GM21529 (cell line): ENCODE data around the gene ATRIP.
"Not testable (repeated sequence)": the region's sequence is repeated elsewhere in the genome, so short reads cannot be mapped to it uniquely, and the experiment has no call there.

Experiments
- ATAC-seq: cut with Tn5 transposase; IDR thresholded peaks from one replicate; pipeline ENCODE4 v1.9.1; 2021; ENCODE audit not compliant: unreplicated experiment

The ATRIP gene

DNA sequence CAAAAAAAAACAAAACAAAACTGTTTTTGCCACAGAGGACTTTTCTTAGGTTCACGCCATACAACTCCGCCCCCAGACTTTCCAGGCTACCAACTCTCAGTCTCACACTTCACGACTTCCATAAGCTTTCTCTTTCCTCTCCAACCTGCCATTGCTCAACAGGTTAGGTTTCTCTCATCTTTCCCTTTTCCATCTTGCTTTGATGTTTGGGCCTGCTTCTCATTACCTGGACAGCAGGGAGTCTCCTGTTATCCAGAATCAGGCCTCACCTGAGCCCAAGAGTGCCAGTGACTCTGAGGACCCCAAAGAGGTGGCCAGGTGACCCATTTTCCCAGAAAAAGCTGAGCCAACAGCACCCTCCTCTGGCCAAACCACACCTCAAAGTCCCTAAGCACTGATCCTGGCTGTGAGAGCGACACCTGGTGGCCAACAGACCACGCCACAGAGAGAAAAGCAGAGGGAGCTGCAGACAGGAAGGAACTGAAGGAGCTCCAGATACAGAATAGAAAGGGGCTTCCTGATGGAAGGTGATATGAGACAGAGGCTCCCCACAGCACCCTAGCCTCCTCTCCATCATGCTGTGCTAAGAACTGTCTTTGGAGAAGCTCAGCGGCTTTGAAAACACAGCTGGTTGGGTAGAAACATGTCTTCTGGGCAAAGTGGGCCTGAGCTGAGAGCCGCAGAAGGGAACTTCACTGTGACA is 10.6 kb upstream of the ATRIP start:
- ATAC-seq: no peak

DNA sequence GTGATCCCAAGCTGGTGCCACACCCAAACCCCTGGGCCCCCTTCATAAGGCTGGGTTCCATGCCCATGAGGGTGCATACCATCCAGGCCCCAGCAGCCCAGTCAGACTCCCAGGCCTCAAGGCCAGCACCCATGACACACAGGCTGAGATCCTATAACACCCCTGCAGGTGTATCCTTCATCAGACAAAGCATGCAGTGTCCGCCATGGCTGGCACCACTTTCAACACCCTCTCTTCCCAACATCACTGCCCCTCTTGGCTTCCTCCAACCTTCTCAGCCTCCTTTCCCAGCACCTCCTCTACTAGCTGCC is 10.1 kb upstream of the ATRIP start:
- no peak for ATAC-seq

DNA sequence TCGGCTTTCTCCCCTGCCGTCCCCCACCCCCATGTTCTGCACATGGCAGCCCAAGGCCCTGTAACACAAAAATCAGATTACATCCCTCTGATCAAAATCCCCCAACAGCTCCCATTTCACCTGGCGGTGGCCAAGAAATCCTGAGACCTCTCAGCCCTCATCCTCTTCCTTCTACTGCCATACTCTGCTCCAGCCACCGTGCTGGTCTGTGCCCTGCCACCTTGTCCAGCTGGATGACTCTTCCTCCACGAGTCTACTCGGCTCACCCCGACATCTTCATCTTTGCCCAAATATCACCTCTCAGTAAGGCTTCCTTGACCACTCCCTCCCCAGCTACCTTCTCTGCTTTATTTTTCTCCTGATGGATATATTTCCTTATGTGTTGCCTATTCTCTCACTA is 9.7 kb upstream of the ATRIP start:
- ATAC-seq: no peak

DNA sequence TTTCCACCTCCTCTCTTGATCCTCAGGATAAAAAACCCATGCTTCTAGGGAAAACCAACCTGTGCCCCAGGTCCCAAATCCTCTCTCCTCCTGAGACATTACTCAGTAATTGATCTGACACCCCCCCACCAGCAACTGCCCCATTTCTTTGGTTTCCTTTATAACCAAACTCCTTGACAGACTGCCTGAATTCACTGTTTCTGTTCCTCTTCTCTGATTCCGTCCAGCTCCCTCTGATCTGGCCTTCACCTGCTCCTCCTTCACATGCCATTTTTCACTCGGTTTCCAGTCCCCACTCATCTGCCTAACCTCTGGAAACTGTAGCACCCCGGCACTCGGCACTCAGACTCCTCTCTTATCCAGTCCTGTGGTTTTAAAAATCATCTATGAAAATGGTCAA is 8.7 kb upstream of the ATRIP start:
- no peak for ATAC-seq

DNA sequence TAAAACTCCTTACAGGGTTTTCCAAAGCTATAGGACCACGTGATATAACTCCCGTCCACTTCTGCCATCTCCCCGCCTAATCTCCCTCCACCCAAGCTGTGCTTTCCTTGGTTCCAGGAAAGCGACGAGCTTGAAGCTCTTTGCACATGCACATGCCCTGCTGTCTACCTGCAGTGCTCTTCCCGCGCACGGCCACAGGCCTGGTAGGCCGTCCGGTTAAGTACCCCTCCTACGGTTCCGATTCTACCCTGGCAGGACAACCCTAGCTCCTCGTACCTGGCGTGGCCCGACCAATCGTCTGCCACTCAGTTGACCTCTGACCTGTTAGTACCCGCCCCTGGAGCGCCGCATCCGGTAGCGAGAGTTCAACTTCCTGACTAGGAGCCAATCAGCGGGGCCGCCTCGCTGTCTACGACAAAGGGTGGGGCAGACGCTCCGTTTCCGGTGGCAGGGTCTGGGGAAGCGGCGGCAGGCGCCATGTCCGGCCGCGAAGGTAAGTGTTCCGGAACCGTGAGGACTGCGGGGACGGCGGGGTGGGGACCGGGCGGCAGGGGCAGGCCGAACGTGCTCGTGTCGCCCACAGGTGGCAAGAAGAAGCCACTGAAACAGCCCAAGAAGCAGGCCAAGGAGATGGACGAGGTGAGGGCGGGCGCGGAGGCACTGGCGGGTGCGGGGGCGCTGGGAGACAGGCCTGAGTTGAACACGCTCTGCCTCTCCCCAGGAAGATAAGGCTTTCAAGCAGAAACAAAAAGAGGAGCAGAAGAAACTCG is 6.5 kb upstream of the ATRIP start, which contains the start of the genes CCDC51 and TMA7:
CCDC51 (minus strand) TSS at position 300 of the 770 bp plus-strand sequence. CDS start 4,991 bp downstream, outside the sequence.
TMA7 (plus strand) TSS at position 438 of the 770 bp plus-strand sequence; CDS start at position 478, 40 bp downstream.
- peak; percentile 94 for ATAC-seq

DNA sequence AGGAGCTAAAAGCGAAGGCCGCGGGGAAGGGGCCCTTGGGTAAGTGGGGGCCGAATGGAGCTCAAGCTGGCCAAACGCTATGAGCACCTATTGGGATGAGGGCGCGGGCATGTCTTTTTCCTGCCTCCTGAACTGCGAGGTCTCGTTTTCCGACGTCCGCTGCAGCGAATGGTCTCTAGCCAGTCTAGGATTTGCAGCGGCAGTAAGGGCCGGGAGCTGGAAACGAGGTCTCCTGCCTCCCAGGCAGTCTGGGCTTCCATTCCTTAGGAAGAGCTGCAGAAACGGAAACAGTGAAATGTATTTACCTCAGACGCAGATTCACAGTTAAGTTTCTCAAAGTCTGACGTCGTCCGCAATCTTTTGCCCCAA is 6.0 kb upstream of the ATRIP start:
- no peak for ATAC-seq

DNA sequence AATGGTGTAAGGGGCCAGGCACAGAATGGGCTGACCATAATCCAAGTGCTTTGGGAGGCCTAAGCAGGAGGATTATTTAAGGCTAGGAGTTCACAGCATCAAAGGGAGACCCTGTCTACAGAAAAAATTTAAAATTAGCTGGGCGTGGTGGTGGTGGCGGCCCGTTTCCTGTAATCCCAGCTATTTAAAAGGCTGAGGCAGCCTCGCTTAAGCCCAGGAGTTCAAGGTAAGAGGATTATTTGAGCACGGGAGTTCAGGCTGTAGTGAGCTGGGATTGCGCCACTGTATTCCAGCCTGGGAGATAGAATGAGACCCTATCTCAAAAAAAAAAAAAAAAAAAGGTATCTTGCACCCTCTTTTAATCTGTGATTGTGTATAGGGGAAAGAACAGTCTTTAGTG is 4.6 kb upstream of the ATRIP start:
- ATAC-seq: no peak

DNA sequence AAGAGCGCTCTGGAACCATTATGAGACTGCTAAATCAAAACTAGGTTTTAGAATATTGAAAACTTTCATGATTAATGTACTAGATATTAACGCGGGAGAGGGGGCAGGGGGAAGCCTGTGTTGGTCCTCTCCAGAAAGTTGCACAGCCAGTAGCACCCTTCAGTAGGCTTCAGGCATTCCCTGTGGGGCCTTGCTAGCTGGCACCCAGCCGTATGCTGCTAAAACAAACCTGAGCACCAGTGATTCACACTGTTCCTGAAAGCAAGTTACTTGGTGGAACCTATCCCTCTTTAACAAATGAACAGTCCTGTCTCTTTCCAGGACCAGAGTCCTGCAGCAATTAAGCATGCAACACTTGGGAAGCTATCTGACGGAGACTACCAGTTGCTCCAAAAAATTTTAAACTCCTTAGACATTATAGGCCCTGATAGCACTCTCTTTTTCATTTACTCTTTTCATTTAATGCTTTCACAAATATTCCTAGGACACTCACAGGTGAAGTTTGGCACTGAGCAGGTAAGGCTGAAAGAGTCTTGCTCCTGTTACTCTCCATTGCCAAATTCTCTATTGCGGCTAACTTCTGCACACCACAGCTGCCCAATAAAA is 1.2 kb upstream of the ATRIP start:
- no peak for ATAC-seq

DNA sequence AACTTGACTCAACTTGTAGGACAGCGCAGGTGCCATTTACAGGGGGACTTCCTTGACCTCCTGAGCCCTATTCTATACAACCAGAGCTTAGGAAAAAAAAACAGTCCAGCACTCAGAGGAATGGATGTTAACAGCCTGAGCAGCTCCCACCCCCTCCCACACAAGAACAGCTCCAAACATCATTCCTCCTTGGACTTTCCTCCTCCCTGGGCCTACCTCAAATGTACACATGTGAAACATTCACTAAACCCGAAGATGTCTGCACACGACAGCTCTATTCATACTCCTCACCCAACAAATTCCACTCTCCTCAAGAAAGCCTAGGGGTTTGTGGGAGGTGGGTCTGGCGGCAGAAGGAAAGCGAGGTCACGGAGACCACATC is 503 bp upstream of the ATRIP start:
- no peak for ATAC-seq

DNA sequence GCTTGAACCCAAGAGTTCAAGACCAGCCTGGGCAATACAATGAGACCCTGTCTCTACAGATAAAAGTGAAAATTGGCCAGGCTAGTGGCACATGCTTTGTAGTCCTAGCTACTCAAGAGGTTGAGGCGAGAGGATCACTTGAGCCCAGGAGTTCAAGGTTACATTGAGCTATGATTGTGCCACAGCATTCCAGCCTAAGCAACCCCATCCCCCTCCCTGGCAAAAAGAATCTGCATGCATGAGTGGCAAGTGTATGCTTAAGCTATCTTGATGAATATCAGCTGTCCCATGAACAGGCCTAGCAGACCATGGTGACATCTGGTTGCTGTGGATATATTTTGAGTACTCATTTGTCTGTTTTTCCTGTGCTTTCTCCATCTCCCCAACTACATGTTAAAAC is 4.7 kb downstream of the ATRIP start:
- ATAC-seq: no peak

DNA sequence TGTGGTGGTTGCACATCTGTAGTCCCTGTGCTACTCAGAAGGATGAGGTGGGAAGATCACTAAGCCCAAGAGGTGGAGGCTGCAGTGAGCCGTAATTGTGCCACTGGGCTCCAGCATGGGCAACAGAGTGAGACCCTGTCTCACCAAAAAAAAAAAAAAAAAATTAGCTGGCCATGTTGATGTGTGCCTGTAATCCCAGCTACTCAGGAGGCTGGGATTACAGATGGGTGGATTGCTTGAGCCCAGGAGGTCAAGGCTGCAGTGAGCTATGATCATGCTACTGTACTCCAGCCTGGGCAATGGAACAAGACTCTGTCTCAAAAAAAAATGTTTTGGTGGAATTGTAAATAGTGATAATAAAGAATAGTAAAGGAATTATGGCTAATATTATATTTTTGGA is 9.9 kb downstream of the ATRIP start:
- no peak for ATAC-seq

DNA sequence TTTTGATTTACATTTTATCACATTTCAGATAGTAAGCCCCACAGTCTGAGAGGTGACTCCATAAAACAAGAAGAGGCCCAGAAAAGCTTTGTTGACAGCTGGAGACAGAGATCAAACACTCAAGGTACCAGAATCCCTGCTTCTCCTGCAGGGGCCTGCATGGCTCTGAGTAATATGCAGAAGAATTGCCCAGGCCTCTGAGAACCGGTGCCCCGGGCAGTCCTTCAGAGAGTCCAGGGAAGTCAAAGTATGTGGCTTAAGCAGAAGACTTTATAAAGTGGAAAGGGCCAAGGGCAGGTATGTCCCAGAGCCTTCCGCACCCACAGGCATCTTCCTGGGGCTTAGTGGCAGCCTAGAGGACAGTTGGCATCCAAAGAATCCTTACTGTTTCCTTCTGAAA is 12.8 kb downstream of the ATRIP start:
- ATAC-seq: no peak

DNA sequence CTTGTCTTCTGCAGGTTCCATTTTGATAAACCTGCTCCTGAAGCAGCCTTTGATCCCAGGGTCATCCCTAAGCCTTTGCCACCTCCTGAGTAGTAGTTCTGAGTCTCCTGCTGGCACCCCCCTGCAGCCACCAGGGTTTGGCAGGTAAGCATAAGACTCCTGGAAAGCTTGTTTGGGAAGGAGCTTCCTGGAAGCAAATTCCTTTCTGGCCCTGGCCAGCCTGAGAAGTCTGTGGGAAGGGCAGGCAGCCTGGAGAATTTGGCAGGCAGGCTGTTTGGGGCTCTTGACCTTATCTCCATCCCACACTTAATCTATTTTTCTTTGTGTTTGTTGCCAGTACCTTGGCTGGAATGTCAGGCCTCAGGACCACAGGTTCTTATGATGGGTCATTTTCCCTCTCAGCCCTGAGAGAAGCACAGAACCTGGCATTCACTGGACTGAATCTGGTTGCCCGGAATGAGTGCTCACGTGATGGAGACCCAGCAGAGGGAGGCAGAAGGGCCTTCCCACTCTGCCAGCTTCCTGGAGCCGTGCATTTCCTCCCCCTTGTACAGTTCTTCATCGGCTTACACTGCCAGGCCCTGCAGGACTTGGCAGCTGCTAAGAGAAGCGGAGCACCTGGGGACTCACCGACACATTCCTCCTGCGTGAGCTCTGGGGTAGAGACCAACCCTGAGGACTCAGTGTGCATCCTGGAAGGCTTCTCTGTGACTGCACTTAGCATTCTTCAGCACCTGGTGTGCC is 13.4 kb downstream of the ATRIP start:
- no peak for ATAC-seq

DNA sequence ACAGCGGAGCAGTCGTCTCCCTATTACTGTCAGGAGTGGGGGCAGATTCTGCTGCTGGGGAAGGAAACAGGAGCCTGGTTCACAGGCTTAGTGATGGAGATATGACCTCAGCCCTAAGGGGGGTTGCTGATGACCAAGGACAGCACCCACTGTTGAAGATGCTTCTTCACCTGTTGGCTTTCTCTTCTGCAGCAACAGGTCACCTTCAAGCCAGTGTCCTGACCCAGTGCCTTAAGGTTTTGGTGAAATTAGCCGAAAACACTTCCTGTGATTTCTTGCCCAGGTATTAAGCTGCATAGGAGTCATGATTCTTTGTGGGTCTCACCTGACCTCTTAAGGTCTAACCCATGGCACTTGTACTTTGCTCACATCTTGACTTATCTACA is 14.0 kb downstream of the ATRIP start:
- no peak for ATAC-seq

DNA sequence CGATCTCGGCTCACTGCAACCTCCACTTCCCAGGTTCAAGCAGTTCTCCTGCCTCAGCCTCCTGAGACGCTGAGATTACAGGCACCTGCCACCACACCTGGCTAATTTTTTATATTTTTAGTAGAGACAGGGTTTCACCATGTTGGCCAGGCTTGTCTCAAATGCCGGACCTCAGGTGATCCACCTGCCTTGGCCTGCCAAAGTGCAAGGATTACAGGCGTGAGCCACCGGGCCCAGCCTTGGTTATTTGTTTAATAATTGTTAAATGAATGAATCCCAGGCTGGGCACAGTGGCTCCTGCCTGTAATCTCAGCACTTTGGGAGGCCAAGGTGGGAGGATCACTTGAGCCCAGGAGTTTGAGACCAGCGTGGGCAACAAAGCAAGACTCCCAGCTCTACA is 15.2 kb downstream of the ATRIP start:
- ATAC-seq: not testable (repeated sequence)

DNA sequence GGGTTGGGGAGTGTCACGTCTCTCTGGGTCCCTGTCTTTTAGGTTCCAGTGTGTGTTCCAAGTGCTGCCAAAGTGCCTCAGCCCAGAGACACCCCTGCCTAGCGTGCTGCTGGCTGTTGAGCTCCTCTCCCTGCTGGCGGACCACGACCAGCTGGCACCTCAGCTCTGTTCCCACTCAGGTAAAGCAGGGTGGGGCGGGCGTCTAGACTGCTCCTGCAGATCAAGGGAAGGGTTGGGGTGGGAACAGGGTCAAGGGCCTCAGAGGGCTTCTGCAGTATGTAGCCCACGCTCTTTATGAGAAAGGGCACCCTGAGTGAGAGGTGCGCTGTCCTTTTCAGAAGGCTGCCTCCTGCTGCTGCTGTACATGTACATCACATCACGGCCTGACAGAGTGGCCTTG is 17.2 kb downstream of the ATRIP start:
- ATAC-seq: no peak

DNA sequence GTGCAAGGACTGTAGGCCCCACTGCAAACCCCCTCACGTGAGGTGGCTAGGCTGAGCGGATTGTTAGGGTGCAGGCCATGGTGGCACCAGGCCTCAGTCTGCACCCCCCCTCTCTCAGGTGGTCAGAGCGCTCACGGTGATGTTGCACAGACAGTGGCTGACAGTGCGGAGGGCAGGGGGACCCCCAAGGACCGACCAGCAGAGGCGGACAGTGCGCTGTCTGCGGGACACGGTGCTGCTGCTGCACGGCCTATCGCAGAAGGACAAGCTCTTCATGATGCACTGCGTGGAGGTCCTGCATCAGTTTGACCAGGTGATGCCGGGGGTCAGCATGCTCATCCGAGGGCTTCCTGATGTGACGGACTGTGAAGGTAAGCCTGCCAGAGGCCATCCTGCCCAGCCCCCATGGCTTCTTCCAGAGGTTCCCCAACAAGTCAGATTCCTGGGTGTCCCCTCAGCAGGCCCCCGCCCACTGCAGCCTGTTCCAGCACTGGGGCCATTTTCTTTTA is 18.2 kb downstream of the ATRIP start:
- no peak for ATAC-seq

DNA sequence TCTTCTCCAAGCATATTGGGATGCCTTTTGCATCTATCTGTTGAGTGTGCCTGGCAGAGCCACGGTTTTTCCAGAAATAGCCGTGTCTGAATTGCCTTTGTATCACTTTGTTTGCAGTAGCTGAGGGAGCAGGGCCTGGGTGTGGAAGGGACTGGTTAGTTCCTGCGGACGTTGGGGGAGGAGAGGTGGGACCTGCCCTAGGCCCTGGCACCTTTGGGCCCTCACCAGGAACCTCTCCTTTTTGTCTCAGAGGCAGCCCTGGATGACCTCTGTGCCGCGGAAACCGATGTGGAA is 18.6 kb downstream of the ATRIP start:
- ATAC-seq: no peak

DNA sequence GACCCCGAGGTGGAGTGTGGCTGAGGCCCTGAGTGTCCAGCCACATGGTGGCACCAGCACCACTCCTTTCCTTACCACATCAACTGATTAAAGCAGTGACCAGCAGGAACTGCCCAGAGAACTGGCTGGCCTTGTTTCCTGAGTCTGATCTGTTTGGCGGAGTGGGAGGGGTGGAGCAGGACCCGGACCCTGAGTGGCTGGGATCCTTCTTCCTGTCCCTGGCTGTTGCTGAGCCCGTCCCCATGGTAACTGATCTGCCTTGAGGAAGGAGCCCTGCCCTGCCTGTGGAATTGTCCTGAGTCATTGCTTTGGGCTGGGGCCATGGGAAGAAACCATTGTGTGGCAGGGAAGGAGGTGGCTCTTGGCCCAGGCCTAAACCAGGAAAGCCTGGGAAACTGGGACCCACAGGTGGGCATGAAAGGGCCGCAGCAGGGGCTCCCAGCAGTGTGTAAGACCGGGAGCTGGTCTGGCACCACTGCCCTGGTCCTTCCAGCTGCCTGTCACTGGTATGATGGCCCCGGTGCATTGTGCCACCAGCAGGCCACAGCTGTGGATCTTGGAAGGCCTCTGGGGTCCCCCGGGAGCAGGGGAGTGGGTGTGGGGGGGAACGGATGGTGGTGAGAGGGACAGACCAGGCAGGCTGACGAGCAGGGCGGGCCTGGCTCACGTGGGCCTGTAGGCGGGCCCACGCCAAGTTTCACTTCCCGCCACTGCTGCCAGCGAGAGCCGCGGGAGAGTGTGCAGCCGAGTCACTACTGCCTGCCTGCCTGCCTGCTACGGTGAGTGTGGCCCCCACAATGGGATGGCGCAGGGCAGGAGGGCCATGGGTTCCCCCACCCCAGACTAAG is 19.2 kb downstream of the ATRIP start:
- ATAC-seq: peak; percentile 81

DNA sequence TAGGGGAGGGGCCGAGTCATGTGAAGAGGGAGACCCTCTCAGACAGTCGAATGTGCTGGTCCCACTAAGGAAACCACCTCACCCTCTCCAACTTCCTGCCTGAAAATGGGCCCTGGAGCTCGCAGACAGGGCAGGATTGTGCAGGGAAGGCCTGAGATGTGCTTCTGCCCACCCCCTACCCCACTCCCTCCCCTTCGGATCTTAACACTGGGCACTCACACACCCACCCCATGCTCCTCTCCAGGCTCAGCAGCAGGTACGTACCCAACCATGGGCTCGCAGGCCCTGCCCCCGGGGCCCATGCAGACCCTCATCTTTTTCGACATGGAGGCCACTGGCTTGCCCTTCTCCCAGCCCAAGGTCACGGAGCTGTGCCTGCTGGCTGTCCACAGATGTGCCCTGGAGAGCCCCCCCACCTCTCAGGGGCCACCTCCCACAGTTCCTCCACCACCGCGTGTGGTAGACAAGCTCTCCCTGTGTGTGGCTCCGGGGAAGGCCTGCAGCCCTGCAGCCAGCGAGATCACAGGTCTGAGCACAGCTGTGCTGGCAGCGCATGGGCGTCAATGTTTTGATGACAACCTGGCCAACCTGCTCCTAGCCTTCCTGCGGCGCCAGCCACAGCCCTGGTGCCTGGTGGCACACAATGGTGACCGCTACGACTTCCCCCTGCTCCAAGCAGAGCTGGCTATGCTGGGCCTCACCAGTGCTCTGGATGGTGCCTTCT is 20.0 kb downstream of the ATRIP start:
- peak; percentile 10 for ATAC-seq
